PC-3 (cell line): ENCODE results near the gene BRD4. TPM values are rescaled to one million over a fixed set of nuclear protein-coding genes. Genes with fewer than 3 reads are reported as not detected.

ENCODE experiments used
- ATAC-seq: fragments of 200-7000 bp; cut with Tn5 transposase; 2 replicates; pipeline ENCODE4 v1.9.1; 2020; ENCODE audit warnings: mild to moderate bottlenecking, moderate library complexity
- BruUV-seq: library from RNA; stranded (reverse); fragments of 400-500 nt; replicated peaks from 2 replicates; lab custom pipeline; 2021; lab: Mats Ljungman, UMichigan
- CTCF ChIA-PET: fragments of 300-600 bp; sonication (Branson Sonifier 250); formaldehyde crosslinking; loops from one replicate; lab custom pipeline; 2022; ENCODE audit warnings: antibody characterized with exemption; lab: Charles Lee
- POLR2A ChIA-PET: fragments of 300-600 bp; sonication (Branson Sonifier 250); formaldehyde crosslinking; loops from one replicate; lab custom pipeline; 2022; ENCODE audit warnings: antibody characterized with exemption; ENCODE audit not compliant: unreplicated experiment; lab: Charles Lee
- DNase-seq: peaks from one replicate; pipeline ENCODE4 v3.0.0-alpha.2; 2015
- H2AFZ ChIP-seq: fragments of 300-600 bp; sonication (generic); 2 replicates; pipeline ENCODE4 v1.6.0; 2016; ENCODE audit warnings: antibody characterized with exemption, low read length
- H3F3A ChIP-seq: fragments of 300-600 bp; sonication (generic); one replicate; pipeline ENCODE4 v1.6.0; 2017; ENCODE audit warnings: antibody characterized with exemption, low read length, control low read depth, mild to moderate bottlenecking; ENCODE audit not compliant: unreplicated experiment
- H3K27ac ChIP-seq: fragments of 300-600 bp; sonication (generic); 2 replicates; pipeline ENCODE4 v1.5.1; 2016; ENCODE audit warnings: mild to moderate bottlenecking, low read length
- H3K27me3 ChIP-seq: fragments of 300-600 bp; sonication (generic); 2 replicates; pipeline ENCODE4 v1.6.1; 2016; ENCODE audit warnings: low read length, mixed read lengths
- H3K36me3 ChIP-seq: fragments of 300-600 bp; sonication (generic); 2 replicates; pipeline ENCODE4 v1.6.1; 2016; ENCODE audit warnings: low read depth, mixed run types, low read length, mixed read lengths
- H3K4me1 ChIP-seq: fragments of 300-600 bp; sonication (generic); 2 replicates; pipeline ENCODE4 v1.5.1; 2016; ENCODE audit warnings: low read length; ENCODE audit not compliant: insufficient read depth
- H3K4me2 ChIP-seq: fragments of 300-600 bp; sonication (generic); 2 replicates; pipeline ENCODE4 v1.6.0; 2016; ENCODE audit warnings: low read length
- H3K4me3 ChIP-seq: fragments of 300-600 bp; sonication (generic); 2 replicates; pipeline ENCODE4 v1.5.1; 2016; ENCODE audit warnings: mild to moderate bottlenecking, low read length, mixed read lengths
- H3K79me2 ChIP-seq: fragments of 300-600 bp; sonication (generic); 2 replicates; pipeline ENCODE4 v1.6.1; 2017; ENCODE audit warnings: low read length, mixed read lengths
- H3K9ac ChIP-seq: fragments of 300-600 bp; sonication (generic); 2 replicates; pipeline ENCODE4 v1.6.0; 2016; ENCODE audit warnings: mild to moderate bottlenecking, low read length
- H3K9me2 ChIP-seq: fragments of 300-600 bp; sonication (generic); replicated peaks from 2 replicates; pipeline ENCODE4 v1.6.1; 2016; ENCODE audit warnings: mixed run types, low read length, mixed read lengths
- H3K9me3 ChIP-seq: fragments of 300-600 bp; sonication (generic); 2 replicates; pipeline ENCODE4 v1.6.1; 2016; ENCODE audit warnings: low read length, mixed read lengths
- H4K20me1 ChIP-seq: fragments of 300-600 bp; sonication (generic); 2 replicates; pipeline ENCODE4 v1.6.1; 2016; ENCODE audit warnings: low read length, mixed read lengths
- CTCF ChIP-seq: fragments of 300-600 bp; sonication (generic); conservative IDR thresholded peaks from 2 replicates; pipeline ENCODE4 v1.5.1; 2017; ENCODE audit warnings: antibody characterized with exemption, low read depth, mild to moderate bottlenecking, low read length
- EZH2 ChIP-seq: fragments of 300-600 bp; sonication (generic); IDR thresholded peaks from one replicate; pipeline ENCODE4 v1.6.1; 2017; ENCODE audit warnings: antibody characterized with exemption, mild to moderate bottlenecking, low read length; ENCODE audit not compliant: unreplicated experiment
- EZH2phosphoT487 ChIP-seq: fragments of 300-600 bp; sonication (generic); IDR thresholded peaks from 2 replicates; pipeline ENCODE4 v1.6.1; 2018; ENCODE audit warnings: mild to moderate bottlenecking, antibody characterized with exemption, low read length, borderline replicate concordance
- intact Hi-C: fragments of 100-400 bp; cut with micrococcal nuclease; formaldehyde crosslinking; loops from 2 replicates; pipeline ENCODE4 v1.9.0; 2023
- total RNA-seq: library from RNA; depleted of rRNA; stranded (reverse); fragments of >200 nt; gene quantifications from 2 replicates; pipeline ENCODE4 v1.2.3, GENCODE V29; 2014

BRD4 gene
- total RNA-seq, 1 experiment from 2014 or later, result 20.9 TPM

- H3F3A ChIP-seq, result no peaks in the 10 kb centered on the region
- H3K4me2 ChIP-seq, result peak overlapping the region; percentile 18
- H3K9me3 ChIP-seq, result no peaks in the 10 kb centered on the region
- BruUV-seq, result no TSS peak
- H3K79me2 ChIP-seq, result peaks cover 51% of the 10 kb centered on the region
- CTCF ChIA-PET, result interaction anchor here (1.4 kb wide), 1 partner anchor 147 kb away, joined by 4 read pairs; no protein-coding TSS in a partner anchor
- ATAC-seq (peak; percentile 88), DNase-seq (peak; percentile 84)
- peaks cover 31% of the 10 kb centered on the region for H3K4me1 ChIP-seq
- intact Hi-C loops, result loop anchor here (5.0 kb wide), 1 partner anchor 67 kb away; no protein-coding TSS in a partner anchor
- H3K9me2 ChIP-seq, result no peaks in the 10 kb centered on the region
- H3K4me3 ChIP-seq, result no peak overlapping the region
- no peak overlapping the region for H2AFZ ChIP-seq
- TF ChIP-seq CTCF (no peak; the same call in none of the 2 replicates), EZH2 (no peak), EZH2phosphoT487 (no peak)
- H3K36me3 ChIP-seq, result peaks cover 40% of the 10 kb centered on the region
- H4K20me1 ChIP-seq, result peaks cover 16% of the 10 kb centered on the region
- peak overlapping the region; percentile 35 for H3K27ac ChIP-seq
- H3K27me3 ChIP-seq, result no peaks in the 10 kb centered on the region
- POLR2A ChIA-PET, result no interaction called here
- H3K9ac ChIP-seq, result no peak overlapping the region
These were observed 83.5 kb downstream of the BRD4 start for GRCh38 chr19:15248648-15249527.

GRCh38 chr19:15248106-15248505 is 84.2 kb downstream of the BRD4 start:
- no peak overlapping the region for H2AFZ ChIP-seq
- ChIA-PET CTCF (no interaction called here), POLR2A (no interaction called here)
- H3K4me2 ChIP-seq, result no peak overlapping the region
- intact Hi-C loops, result loop anchor here (5.0 kb wide), 1 partner anchor 66 kb away; no protein-coding TSS in a partner anchor
- no peaks in the 10 kb centered on the region for H3K9me2 ChIP-seq
- H4K20me1 ChIP-seq, result peaks cover 16% of the 10 kb centered on the region
- no peaks in the 10 kb centered on the region for H3K27me3 ChIP-seq
- H3K4me3 ChIP-seq, result no peak overlapping the region
- H3K9me3 ChIP-seq, result no peaks in the 10 kb centered on the region
- no peaks in the 10 kb centered on the region for H3F3A ChIP-seq
- peaks cover 31% of the 10 kb centered on the region for H3K4me1 ChIP-seq
- H3K9ac ChIP-seq, result no peak overlapping the region
- no peak for ATAC-seq
- H3K36me3 ChIP-seq, result peaks cover 39% of the 10 kb centered on the region
- TF ChIP-seq CTCF, result no peak
- TF ChIP-seq EZH2phosphoT487, result no peak
- no peak for TF ChIP-seq EZH2
- DNase-seq, result no peak
- TSS peak; percentile 1 for BruUV-seq
- peaks cover 49% of the 10 kb centered on the region for H3K79me2 ChIP-seq
- no peak overlapping the region for H3K27ac ChIP-seq
